ENCODE data around the gene DGKD.
"Not testable (repeated sequence)": the region's sequence is repeated elsewhere in the genome, so short reads cannot be mapped to it uniquely, and the experiment has no call there.

Gene DGKD

DNA sequence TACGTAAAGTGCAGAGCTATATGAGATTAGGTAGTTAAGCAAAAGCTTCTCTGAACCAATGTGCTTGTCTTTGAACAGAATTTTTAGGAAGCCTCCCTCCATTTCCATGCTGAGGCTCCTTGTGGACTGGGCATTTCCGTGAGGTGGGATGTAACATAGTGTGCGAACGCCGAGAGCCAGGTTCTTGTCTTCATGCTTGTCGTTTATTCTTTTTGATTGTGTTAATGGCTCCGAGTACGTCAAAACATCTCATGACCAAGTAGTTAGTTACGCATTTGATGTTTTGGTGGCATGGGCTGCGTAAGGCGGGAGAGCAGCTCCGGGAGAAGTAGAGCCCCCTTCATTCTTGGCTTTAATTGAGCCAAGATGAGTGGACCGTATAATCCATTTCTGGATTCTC, 32.9 kb downstream of the DGKD start:
- no peak for DNase-seq

DNA sequence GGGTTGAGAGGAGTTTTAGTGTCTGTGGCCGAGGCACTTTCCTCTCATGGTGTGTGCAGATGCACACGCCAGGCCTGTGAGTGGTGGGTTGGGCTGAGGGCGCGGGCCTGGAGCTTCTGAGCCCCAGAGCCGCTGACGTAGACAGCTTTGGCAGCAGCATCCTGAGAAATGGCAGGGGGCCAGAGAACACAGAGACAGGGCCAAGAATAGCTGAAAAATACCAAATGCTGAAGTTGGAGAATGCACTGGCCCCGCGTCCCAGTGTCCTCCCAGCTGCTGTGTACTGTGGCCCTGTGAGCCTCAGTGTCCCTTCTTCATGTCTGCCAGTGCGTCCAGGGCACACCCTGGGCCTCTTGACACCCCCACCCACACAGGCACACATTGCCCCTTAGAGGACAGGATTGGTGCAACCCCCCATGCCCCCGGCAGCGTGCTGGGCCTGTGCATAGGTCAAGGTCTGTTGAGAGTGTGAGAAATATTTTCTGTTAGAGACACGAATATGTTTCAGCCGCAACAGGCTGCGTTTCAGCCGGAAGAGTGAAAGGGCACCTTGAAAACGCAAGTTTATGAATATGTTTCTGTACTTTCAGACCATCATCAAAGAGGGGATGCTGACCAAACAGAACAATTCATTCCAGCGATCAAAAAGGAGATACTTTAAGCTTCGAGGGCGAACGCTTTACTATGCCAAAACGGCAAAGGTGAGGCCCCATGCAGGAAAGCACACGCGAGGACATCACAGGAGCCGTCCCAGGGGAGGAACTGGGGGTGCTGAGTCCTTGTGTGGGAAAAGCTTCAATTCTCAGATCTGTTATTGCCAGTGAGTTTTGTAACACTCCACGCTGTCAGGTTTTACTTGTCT, 33.6 kb downstream of the DGKD start:
- no peak for DNase-seq

DNA sequence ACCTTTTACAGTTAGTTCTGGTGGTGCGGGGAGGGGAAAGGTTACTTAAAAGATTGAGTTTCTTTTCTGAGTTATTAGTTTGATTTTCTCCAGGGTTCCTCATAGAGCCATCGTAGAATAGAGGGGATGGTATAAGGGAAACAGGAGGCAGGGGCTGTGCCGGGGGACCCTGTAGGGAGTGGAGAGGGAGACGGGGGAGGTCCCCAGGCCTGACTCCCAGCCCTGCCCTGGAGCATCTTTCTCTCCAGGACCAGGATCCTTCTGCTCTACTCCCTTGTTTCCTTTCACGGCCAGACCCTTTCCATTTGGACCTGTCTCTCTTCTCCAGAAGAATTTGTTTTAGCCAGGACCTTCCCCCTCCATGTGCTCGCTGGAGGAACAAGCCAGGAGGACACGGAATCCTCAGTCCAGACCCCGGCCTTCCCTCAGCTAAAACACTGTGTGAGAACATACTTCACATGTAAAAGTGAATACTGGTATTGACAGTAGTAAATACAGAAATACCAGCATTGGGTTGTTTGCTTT, 35.4 kb downstream of the DGKD start:
- no peak for DNase-seq

DNA sequence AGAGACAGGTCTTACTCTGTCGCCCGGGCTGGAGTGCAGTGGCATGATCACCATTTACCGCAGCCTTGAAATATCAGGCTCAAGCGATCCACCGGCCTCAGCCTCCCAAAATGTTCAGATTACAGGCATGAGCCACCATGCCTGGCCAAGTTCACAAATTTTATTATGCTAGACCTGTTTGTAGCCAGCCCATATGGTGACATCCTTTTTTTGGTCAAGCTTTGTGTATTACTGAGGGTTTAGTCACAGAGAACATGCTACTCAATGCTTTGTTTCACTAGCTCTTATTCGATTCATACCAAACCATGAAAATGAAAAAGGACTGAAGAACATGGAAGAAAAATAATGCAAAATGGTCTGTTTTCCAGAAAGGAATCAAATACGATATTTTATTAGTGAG, 41.4 kb downstream of the DGKD start:
- no peak for DNase-seq

DNA sequence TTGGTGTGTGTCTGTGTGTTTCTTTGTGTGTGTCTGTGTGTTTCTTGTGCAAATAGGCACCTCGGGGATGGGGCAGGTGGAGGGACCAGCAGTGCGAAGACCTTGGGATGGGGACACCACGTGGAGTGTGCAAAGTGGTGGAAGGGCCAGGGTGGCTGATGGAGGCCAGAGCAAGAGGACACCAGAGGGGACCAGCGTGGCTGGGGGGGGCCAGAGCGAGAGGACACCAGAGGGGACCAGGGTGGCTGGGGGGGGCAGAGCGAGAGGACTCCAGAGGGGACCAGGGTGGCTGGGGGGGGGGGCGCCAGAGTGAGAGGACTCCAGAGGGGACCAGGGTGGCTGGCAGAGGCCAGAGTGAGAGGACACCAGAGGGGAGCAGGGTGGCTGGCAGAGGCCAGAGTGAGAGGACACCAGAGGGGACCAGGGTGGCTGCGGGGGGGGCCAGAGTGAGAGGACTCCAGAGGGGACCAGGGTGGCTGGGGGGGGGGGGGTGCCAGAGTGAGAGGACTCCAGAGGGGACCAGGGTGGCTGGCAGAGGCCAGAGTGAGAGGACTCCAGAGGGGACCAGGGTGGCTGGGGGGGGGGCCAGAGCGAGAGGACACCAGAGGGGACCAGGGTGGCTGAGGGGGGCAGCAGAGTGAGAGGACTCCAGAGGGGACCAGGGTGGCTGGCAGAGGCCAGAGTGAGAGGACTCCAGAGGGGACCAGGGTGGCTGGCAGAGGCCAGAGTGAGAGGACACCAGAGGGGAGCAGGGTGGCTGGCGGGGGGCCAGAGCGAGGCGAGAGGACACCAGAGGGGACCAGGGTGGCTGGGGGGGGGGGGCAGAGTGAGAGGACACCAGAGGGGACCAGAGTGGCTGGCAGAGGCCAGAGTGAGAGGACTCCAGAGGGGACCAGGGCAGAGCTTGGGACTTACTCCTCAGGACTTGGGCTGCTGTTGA, 42.7 kb downstream of the DGKD start:
- not testable (repeated sequence) for DNase-seq

DNA sequence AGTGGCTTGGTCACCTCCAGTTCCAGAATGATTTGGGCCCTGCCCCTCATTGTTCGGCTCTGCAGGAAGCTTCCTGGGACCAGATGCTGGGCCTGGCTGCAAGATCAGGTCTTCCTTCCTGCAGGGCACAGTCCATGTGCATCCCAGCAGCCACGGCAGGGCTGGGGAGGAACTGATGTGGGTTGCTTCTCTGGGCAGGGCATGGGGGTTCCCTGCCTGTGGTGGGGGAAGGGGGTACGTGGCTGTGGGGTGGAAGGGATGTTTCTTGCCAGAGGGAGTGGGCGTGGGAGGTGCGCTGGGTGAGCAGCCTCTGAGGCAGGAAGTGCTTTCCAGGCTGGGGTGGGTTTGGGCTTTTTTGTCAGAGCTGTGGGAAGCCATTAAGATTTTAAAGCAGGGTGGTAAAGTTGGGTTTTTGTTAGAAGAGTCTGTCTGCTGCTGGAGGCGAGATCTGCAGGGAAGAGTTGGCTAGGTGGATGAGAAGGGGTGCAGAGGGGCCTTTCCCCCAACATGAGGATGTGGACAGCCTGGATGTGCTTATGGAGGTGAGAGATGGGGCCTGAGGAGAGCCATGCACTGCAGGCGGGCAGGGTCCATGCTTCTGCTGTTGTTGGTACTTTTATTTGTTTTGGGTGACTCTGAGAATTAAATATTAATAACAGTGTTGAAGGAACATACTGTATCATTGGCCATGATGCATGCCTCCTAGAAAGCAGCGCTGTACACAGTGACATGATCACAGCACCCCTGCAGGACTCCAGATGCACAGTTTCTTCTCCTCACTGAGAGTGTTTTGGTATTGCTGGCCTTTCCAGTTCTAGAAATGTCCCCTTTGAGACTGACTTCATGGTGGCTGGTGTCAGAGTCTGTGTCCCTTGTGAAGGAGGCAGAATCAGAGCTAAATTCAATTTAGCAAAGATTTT, 45.3 kb downstream of the DGKD start:
- DNase-seq = no peak

DNA sequence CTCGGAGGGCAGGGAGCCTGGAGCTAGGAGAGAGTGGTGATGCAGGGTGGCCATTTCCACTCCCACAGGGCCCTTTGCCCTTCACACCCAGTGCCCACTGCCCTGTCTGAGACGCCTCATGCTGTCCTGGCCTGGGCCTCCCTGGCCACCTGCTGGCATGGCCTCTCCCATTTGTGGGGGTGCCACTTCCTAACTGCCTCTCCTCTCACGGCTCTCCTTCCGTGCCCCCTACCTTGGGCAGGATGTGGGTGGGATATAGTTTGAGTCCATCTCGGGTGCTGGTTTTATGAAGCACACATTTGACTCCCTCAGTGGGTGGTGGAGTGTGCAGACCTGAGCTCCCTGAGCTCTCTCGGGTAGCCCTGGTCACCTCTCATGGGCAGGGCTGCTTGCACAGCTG, 46.0 kb downstream of the DGKD start:
- DNase-seq = no peak

DNA sequence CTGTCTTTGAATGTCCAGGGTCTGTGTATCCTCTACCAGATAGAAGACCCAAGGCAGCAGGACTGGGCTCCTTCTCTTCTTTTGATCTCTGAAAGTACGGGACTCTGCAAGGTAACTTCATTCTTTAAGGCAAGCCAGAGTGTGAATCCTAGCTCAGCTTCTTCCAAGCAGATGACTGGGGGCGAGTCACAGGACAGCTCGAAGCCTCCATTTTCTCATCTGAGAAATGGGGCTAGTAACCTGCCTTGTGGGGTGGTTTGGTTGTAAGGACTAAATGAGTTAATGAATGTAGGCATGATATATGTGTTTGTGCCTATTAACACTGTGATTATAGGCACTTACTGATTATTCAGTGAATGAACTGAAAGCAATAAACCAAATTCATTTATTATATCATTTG, 46.7 kb downstream of the DGKD start:
- no peak for DNase-seq

DNA sequence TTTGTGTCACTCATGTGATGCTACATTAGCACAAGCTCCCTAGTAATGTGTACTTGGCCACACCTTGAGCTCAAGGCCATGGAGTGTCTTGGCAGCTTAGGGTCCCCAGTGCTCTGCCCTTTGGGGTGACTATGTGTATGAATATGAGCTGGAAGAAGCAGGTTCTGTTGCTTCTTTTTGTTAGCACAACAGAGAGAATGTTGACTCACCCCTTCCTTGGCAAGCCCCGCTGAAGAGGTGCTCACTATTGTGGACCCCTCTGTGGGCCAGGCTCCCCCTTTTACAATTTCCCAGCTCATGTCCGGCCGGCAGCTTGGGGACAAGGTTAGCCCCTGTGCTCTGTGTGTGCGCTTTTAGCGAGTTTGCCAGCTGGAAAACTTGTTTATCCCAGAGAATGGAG, 48.1 kb downstream of the DGKD start:
- DNase-seq = no peak

DNA sequence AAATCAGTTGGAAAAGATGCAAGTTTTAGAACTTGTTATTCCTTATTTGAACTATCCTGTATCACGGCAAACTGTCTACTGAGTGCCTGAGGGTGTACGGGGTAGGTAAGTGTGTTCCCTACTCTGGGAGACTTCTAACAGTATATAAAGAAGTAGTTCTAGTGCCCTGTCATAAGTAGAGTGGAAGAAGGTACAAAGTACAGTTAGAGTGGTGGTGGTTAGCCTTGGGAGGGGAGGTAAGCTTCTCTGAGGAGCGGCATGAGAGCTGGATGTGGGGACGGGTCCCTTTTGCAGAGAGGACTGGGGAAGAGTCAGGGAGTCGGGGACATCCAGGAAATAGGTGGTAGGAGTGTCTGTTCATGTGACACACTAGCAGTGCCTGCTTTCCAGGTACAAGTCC, 48.5 kb downstream of the DGKD start:
- DNase-seq = no peak

DNA sequence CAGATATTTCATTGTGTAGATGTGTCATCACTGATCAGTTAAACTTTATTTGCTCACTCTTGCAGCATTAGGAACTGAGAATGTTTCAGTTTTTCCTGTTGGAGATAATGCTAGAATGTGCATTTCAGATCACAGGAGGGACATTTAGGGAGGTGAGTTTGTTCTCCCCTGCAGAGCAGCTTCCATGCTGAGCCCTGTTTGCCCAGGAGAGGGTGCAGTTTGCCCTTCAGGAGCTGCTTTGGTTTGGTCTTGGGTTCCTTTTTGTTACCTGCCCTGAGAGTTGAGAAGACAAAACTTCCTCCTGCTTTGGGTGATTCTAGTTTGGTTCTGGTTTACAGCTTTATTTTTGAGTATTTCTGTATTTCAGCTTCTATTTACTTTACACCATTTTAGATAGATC, 49.9 kb downstream of the DGKD start:
- peak; percentile 26 for DNase-seq

DNA sequence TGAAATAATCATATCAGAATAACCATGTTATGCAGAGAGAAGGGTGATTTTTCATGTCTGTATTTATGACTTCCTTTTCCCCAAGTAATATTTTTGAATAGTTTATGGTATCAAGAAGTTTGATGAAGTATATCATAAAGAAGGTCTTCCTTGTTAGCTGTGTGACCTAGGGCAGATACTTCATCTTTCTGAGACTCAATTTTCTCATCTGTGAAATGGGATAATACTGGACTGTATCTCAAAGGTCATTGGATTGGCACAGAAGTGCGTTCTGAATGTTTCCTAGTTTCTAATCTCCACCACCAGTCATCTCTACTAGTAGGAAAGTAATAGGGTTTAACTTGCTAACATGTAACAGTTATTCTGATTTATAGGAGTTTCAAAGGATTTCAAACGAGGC, 52.6 kb downstream of the DGKD start:
- DNase-seq = no peak

DNA sequence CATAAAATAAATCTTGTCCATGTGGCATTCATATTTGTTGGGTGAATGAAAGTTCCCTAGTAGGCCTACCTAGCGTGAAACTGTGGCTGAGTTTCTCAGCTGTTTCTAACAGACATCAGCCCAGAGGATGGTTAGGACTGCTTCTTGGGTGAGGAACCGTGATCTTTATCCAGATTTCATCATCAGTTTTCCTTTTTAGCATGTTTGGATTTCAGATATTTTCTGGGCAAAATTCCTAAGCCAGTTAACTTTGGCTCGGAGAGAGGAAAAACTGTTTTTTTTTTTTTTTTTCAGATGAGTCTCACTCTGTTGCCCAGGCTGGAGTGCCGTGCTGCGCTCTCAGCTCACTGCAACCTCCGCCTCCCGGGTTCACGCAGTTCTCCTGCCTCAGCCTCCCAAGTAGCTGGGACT, 53.5 kb downstream of the DGKD start:
- DNase-seq = no peak

DNA sequence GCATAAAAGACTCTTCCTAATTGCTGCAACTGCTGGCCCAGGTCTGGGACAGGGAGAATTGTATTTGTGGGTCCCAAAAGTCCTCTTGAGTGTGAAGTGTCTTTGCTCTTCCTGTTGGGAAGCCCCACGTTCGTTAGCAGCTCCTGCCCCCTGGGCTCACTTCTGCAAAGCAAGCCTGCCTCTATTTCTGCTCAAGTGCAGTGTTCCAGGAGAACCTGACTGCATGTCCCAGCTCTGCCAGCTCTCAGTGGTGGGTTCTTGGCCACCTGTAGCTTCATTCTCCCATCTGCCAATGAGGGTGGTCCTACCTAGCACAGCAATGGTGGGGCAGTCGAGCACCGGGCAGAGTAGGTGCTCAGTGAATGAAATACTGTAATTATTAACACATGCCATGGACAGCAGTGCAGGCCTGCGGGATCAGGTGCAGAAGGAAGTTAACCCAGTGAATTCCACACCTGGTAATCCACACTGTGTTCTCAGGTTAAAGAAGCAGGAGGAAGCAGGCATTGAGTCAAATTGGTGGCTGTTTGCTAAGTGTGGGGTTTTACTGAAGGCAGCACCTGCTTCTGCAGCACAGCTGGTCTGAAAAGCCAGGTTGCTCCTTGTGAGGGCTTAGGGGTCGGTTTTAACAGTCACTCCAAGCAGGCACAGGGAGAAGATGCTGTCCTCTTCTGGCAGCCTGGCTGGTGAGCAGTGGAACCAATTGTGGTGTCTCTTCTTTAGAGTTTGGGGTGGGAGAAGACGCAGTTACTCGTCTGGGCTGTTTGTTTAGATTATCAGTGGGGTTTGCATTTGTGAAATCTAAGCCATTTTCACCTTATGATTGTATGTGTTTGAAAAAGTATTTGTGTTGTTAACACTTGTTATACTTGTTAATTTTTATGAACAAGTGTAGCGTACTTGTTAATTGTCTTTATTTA, 54.3 kb downstream of the DGKD start:
- DNase-seq = peak; percentile 23

DNA sequence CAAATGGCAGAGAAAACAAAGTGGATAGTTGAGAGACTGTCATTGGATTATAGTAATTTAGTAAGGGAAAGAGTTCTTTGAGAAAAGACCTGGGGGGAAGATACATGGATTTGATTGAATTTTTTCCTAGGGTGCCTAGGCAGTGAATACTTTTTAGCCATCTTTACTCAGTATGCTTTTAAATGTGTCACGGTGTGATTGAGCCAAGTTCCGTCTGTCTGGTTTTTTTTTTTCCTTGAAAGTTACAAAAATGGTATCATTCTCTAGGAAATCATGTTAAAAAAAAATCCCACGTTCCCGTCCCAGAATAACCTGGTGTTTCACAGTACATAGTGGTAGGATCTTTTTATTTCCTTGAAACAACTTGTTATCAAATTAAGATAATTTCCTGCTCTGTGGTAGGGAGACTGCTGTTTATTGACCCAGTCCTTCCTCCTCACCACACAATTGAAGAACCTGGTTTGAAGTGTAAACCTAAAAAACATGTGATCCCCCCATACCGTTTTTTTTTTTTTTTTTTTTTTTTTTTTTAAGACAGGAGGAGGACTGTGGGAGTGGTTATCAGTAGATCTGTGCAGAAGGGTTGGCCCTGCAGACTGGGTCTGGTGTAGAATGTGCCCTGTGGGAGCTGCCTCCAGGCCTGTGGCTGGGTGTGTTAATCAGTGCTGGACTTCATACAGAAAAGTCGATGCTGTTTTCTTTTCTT, 55.1 kb downstream of the DGKD start:
- no peak for DNase-seq

DNA sequence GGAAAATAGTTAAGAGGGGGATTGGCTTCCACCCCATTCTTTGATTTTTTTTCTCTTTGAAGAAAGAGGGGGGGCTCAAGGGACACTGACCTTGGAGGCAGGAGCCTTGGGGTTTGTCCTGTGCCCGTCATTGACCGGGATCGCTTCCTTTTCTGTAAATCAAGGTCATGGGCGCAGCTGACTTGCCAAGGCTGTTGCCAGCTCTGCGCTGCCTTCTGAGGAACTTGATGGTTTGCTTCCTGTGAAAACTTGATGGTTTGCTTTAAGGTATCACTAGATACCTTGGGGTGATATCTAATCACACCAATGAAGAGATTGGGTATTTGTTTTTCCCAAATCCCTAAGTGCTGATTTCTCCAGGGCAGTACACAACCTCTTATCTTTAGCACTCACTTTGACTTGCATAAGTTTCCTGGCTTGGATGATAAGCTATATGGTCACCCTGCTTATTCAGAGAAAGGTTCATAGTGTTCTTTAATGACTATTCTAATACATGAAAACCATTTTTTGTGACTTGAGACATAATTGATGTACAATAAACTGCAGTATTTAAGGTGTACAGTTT, 56.0 kb downstream of the DGKD start:
- no peak for DNase-seq

DNA sequence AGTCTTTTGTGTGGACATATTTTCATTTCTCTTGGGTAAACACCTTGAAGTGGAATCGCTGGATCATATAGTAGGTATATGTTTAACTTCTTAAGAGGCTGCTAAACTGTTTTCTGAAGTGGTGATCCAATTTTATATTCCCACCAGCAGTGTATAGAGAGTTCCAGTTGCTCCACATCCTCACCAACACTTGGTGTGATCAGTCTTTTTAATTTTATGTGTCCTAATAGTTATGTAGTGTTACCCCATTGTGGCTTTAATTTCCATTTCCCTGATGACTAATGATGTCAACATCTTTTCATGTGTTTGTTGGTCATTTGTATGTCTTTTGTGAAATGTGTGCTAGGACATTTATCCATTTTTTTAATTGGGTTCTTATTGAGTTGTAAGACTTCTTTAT, 56.9 kb downstream of the DGKD start:
- no peak for DNase-seq

DNA sequence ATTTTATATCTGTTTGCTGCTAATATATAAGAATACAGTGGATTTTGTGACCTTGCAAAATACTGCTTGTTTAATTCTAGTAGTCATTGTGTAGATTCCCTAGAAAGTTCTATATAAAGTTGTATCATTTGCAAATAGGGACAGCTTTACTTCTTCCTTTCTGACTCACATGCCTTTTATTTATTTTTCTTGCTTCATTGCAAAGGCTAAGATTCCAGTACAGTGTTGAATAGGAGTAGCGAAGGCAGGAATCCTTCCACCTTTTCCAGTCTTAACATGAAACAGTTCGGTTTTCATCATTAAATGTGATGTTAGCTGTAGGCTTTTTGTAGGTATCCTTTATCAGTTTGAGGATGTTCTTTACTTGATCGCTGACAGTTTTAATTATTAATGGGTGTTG, 58.1 kb downstream of the DGKD start:
- DNase-seq = no peak

DNA sequence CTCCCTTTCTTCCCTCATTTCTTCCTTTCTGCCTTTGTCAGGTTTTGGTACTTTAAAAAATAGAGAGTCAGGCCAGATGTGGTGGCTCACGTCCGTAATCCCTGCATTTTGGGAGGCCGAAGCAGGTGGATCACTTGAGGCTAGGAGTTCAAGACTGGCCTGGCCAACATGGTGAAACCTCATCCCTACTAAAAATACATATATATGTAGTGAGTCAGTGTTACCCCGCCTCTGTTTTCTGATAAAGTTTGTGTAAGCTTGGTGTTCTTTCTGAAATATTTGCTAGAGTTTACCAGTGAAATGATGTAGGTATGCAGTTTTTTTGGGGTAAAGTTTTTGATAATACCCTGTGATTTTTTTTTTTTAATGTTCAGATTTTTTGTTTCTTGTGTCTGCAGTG, 58.8 kb downstream of the DGKD start:
- DNase-seq = no peak

DNA sequence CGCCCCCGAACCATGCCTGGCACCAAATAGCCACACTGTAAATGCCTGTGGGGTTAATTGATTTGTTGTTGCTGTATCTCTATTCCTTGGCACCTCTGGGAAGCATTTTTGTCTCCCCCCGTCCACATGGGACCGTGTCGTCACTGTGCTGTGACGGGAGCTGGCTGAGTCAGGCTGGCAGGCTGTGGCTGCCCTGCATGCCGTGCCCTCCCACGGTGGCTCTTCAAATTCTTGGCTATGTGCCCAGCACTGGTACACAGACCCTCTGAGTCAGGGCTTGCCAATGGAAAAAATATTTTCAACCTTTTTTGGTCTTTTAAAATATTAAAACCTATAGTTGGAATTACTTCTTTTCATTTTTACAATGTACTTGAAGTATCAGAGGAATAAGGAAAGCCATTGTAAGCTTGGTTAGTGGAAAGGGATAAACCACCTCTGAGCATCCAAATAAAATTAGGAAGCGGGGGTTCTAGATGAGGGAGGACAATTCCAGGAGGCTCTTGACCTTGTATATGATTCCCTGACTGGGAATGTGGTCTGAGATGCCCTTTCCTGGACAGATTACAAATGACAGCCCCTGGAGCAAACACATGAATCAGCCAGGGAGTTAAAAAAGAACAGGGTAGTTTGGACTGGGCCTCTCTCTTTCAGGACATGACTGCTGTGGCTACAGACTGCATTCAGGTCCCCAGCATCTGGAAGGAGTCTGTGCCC, 59.4 kb downstream of the DGKD start:
- peak; percentile 42 for DNase-seq
